Right ventricle myocardium inferior (tissue), 1 donor: ENCODE measurements around the gene COIL. TPM values are rescaled to one million over a fixed set of nuclear protein-coding genes. Genes with fewer than 3 reads are reported as not detected.

Experiments
- ATAC-seq: fragments of 200-7000 bp; cut with Tn5 transposase; one replicate; pipeline ENCODE4 v1.9.1; 2020; ENCODE audit warnings: mild to moderate bottlenecking, moderate library complexity
- DNase-seq: peaks from one replicate; pipeline ENCODE4 v3.0.0; 2021; ENCODE audit errors: missing footprints
- intact Hi-C: fragments of 100-400 bp; cut with DNase I; formaldehyde crosslinking; loops from one replicate; pipeline ENCODE4 v1.11.0; 2022
- long read RNA-seq: library from polyadenylated mRNA; unstranded; transcript quantifications from one replicate; pipeline ENCODE4 v2.0.0, GENCODE V29; 2021
- total RNA-seq: library from RNA; stranded (reverse); fragmentation: NEBNext Ultra II Directional; extraction: Animal tissue kit (Norgen Biotek cat#: 25700); gene quantifications from one replicate; pipeline ENCODE4 v1.2.1, GENCODE V29; 2021
- donor health status: DM: no; HTN: yes; CAD: no; lungs with severe emphysema.

COIL gene
- total RNA-seq: 8.7 TPM
- long read RNA-seq, transcript COIL-201 (7 exons, 2,650 nt): major isoform, 20 of 20 reads
- long read RNA-seq, partial matches to known transcripts: 0 of 20 reads
- long read RNA-seq, other reads (novel, unspliced or antisense): 0 of 20 reads

GRCh38 chr17:56960596-56961538 lies at the start of gene COIL:
Gene COIL (minus strand): TSS chr17:56961050. CDS start chr17:56961019, 31 bp downstream.
- DNase-seq: peak; percentile 96
- intact Hi-C loops: no loop called here

GRCh38 chr17:57010487-57010886 lies 49.6 kb upstream of the COIL start:
- DNase-seq (no peak), ATAC-seq (no peak)
- intact Hi-C loops: no loop called here

More at GRCh38 chr17:56960596-56961538, at the start of gene COIL:
- peak; percentile 98 for ATAC-seq

GRCh38 chr17:57009737-57010445 lies 49.0 kb upstream of the COIL start:
- peak; percentile 54 for ATAC-seq
- intact Hi-C loops: loop anchor here (5.0 kb wide), 1 partner anchor 102 kb away; no protein-coding TSS in a partner anchor
- DNase-seq: no peak

DNA sequence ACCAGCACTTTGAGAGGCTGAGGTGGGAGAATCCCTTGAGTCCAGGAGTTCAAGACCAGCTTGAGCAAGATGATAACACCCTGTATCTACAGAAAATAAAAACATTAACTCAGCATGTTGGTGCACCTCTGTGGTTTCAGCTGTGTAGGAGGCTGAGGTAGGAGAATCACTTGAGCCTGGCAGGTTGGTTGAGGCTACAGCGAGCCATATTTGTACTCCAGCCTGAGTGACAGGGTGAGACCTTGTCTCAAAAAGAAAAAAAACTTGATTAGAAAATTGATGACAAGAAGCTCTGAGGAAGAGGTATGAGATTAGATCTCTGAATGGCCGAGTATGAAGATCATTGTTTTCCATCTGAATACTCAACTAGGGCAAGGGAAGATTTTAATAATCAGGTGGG lies 48.1 kb upstream of the COIL start:
- DNase-seq: no peak
- no peak for ATAC-seq
- intact Hi-C loops: loop anchor here (5.0 kb wide), 1 partner anchor 103 kb away; no protein-coding TSS in a partner anchor

DNA sequence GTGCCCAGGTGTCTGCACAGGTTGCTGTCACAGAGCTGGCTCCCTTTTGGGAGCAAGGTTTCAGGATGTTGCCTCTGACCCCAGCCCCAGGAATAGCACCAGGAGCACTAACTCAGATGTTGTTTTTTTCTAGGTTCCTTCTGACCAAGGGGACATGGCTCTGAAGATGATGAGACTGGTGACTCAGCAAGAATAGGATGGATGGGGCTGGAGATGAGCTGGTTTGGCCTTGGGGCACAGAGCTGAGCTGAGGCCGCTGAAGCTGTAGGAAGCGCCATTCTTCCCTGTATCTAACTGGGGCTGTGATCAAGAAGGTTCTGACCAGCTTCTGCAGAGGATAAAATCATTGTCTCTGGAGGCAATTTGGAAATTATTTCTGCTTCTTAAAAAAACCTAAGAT lies 45.2 kb upstream of the COIL start:
- no peak for DNase-seq
- intact Hi-C loops: loop anchor here (5.0 kb wide), 1 partner anchor 106 kb away; no protein-coding TSS in a partner anchor
- ATAC-seq: no peak

GRCh38 chr17:57004944-57005579 lies 44.2 kb upstream of the COIL start:
- DNase-seq (no peak), ATAC-seq (peak; percentile 63)
- intact Hi-C loops: loop anchor here (5.0 kb wide), 1 partner anchor 107 kb away; no protein-coding TSS in a partner anchor

- DNase-seq: no peak
- ATAC-seq: no peak
- intact Hi-C loops: no loop called here
Measured at GRCh38 chr17:57002904-57003303, 42.1 kb upstream of the COIL start.

GRCh38 chr17:57001541-57001940 lies 40.7 kb upstream of the COIL start:
- no peak for ATAC-seq
- intact Hi-C loops: no loop called here

GRCh38 chr17:56997313-56997712 lies 36.5 kb upstream of the COIL start:
- ATAC-seq: no peak
- no peak for DNase-seq
- intact Hi-C loops: no loop called here

More at GRCh38 chr17:57001541-57001940, 40.7 kb upstream of the COIL start:
- DNase-seq: no peak

DNA sequence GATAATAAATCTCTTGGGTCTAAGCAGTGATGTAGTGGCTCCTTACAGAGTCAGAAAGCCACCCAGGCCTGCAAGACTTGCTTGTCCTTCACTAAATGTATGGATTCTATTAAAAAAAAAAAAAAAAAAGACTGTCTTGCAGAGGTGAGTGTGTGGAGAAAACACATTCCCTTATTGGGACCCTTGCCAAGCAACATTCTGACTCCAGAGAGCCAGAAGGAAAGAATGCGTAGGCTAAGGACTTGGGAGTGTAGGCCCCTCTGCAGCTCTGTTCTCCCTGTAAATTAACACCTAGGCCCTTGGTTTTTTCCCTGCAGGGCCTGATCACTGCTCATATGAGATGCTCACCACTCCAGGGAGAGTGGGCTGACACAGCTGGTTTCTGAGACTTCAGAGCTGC lies 34.9 kb upstream of the COIL start:
- no peak for ATAC-seq
- DNase-seq: no peak
- intact Hi-C loops: no loop called here

DNA sequence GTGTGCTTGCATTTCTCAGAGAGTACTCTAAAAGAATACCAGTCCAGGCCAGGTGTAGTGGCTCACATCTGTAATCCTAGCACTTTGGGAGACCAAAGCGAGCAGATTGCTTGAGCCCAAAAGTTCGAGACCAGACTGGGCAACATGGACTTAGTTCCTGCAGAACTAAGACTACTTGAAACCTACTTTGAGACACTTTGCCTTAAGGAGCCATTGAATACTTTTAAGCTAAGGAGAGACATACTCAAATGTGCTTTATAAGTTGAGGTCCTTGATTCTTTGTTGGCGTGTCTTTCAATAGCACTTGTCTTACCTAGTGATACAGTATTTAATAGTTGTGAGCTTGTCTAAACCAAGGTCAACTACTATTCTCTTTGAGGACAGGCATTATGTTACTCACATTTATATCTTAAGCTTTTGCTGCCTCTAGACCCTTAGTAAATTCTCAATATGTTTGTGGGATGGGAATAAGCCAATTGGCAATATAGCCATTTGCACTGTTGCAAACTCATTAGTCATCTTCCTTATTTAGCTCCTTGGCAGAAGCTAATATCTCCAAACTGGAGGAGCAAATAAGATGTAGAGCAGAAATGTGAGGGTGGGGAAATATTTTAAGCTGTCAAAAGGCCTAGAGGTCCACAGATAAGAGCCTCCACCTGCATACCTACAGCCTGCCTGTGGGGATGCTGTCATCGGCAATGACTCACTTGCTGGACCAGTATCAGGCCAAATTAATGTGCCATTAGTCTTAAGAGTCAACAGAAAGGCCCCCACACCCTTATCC lies 33.4 kb upstream of the COIL start:
- ATAC-seq: no peak
- intact Hi-C loops: no loop called here
- DNase-seq: no peak

- ATAC-seq (no peak), DNase-seq (no peak)
- intact Hi-C loops: no loop called here
Measured at GRCh38 chr17:56992364-56992763, 31.5 kb upstream of the COIL start.

DNA sequence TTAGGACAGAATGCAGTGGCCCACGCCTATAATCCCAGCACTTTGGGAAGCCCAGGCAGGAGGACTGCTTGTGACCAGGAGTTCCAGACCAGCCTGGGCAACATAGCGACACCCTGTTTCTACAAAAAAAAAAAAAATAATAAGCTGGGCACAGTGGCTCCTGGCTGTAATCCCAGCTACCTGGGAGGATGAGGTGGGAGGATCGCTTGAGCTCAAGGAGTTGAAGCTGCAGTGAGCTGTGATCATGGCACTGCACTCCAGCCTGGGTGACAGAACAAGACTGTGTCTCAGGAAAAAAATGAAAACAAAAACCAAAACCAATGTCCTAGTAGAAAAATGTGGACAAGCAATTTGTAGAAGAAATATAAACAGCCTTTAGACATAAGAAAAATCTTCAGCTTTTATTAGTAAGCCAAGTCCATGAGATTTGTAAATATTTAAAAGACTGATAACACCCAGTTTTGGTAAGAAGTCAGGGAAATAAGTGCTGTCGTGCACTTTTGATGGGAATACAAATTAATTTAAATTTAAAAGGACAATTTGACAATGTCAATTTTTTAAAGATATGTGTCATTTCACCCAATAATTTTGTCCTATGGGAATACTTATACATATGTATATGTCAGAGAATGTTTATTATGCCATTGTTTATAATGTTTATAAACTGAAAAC lies 28.2 kb upstream of the COIL start:
- DNase-seq: no peak
- no peak for ATAC-seq
- intact Hi-C loops: no loop called here

- ATAC-seq (no peak), DNase-seq (no peak)
- intact Hi-C loops: no loop called here
Measured at GRCh38 chr17:56987283-56987834, 26.5 kb upstream of the COIL start.

DNA sequence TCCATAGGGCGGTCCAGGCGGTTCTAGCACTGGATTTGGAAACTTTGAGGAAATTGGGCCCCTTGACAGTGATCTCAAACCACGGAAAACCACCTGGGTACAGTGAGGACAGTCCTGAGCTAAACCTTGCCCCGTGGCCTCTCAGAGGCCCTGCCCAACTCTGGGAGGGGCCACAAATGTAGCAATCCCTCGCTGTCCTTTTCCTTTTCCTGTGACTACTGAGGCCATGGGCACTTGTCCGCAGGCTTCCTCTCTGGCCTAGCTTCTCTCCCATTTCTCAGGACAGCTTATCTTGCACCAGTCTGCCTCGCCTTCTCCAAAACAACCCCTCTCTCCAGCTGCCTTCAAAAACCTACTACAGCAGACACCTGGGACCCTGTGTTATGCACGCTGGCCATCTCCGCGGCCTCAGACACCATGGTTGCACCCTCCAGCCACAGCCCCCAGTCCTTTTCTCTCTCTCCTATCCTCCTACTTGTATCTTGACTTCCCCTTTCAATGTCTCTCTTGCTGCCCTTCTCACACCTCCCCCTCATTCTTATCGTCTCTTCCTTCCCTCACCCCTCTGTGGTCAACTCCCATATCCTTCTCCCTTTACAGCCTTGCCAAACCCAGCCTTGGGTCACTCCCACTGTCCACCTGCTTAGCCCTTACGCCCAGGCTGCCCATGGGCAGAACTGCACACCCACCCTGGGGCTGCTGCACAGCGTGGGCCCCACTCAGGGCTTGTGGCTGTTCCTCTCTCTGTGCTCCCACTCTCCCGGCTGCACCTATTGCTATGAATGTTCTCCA lies 24.7 kb upstream of the COIL start:
- peak; percentile 63 for DNase-seq
- peak; percentile 59 for ATAC-seq
- intact Hi-C loops: no loop called here

DNA sequence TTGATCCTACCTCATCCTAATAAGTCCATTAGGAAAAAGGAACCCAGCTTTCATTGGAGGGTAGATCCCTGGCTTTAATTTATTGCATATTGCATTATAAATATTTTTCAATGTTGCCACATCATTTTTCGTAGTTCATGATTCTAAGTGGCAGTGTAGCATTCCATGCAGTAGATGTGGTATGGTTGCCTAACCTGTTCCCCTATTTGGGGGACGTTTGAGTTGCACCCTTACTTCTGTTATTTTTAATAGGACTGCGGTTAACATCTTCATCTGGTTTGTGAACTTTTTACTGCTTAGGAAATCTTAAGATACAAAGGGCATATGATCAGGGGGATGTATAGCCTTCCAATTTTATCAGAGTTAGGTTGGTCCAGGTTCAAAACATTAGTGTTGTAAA lies 22.5 kb upstream of the COIL start:
- intact Hi-C loops: no loop called here
- DNase-seq (no peak), ATAC-seq (no peak)

- intact Hi-C loops: no loop called here
- ATAC-seq (no peak), DNase-seq (no peak)
Measured at GRCh38 chr17:56982312-56982711, 21.5 kb upstream of the COIL start.
